ENCODE results near the gene CHN2.

GRCh38 chr7:29146057-29146706 is 48.4 kb upstream of the CHN2 start, which contains the start of gene CPVL:
- TF ChIP-seq ZC3H10 (CRISPR knock-in tag; IDR thresholded peaks at IDR 0.05) (no peak), ZNF565 (CRISPR knock-in tag; conservative IDR thresholded peaks at IDR 0.05; ENCODE audit: low read depth) (no peak), RARB (CRISPR knock-in tag; IDR thresholded peaks at IDR 0.05) (no peak), ZFP30 (CRISPR knock-in tag; IDR thresholded peaks at IDR 0.05) (no peak), TOX (CRISPR knock-in tag; IDR thresholded peaks at IDR 0.05; ENCODE audit: borderline replicate concordance) (no peak), PPARA (CRISPR knock-in tag; IDR thresholded peaks at IDR 0.05; ENCODE audit: borderline replicate concordance) (no peak), ESRRG (CRISPR knock-in tag; IDR thresholded peaks at IDR 0.05) (no peak)

Data from SK-N-SH treated with all-trans-retinoic acid at 6 μM for 48 hours (cell line).